Stimulated activated CD8-positive, alpha-beta memory T cell treated with anti-CD3 and anti-CD28 coated beads, Interleukin-15, amount 100 ng/mL, for 4 hours (primary cell): ENCODE measurements around the gene PNCK.

Experiments used
- DNase-seq, 2 donors: peaks; one replicate each; pipeline ENCODE4 v3.0.0-alpha.2; 2020; ENCODE audit warnings: low read depth in 2 of 2

The PNCK gene

DNA sequence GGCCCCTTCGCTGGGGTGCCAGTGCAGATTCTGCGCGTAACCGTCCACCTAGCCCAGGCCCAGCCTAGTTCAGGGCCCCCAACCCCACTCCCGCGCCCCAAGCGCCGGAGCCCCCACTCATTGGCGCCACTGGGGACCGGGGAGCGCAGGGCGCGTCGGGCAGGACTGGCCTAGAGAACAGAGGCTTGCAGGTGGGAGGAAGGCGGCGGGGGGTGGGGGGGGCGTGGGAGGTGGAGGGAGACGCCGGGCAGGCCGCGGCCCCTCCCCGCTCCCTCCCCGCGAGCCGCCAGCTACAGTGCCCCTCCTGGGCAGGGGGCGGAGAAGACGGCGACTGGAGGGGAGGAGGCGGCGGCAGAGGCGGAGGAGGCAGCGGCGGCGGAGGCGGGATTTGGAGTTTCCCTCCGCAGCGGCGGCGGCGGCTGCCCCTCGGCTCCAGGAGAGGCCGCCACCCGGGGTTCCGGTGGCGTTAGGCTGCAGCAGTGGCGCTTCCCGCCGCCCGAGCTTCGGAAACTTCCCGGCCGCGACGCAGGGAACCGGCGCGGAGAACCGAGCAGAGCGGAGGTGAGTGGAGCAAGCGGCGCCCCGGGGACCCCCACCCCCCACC lies 31.5 kb downstream of the PNCK start:
- no peak for DNase-seq

DNA sequence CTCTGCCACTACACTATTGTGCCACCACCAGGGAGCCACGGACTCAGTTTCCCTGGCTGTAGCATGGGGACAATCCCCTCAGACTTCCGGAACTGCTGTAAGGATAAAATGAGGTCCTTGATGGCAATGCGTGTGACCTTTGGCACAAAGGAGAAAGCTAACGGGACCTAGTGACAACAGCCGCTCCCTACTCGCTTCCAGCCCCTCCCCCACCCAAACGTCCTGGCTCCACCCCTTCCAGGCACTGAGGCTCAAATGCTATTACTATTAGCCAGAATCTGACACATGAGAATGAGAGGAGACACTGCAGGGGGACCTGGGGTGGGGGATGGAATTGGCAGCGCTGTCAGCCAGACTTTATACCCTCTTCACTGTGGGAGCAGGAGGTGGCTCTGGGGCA lies 32.0 kb downstream of the PNCK start:
- DNase-seq: no peak

DNA sequence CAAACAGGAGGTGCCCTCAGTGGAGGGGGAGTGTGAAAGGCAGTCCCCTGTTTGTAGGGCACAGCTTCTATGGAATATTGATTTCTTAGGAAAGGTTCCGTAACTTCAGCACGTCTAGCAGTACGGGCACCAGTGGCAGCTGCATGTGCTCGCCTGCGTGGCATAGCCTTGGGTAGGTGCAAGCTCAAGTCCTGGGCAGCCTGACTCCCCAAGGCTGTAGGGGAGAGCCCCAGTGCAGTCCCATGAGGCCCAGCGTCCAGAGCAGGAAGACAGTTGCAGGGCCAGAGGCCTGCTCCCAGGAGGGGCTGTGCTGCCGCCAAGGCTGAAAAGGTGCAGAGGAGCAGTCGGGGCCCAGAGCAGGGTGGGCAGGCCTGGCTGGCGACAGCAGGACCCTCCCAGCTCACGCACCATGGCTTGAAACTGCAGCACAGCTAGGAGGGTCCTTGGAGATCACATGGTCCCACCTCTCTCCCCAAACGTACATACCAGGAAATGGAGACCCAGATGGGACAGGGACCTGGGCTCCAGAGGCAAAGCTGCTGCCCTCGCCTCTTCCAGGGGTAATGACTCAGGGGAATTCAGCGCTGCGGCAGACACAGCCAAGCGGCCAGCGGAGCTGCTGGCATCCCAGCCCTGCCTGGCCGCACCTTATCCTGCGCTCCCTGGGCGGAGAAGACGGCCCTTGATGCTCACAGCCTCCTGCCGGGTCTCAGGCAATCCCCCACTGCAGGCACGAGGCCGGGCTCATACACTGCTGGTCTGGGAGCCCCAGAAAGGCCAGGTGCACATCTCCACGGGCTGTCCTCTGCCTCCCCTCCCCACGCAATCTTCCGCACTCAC lies 32.7 kb downstream of the PNCK start:
- no peak for DNase-seq

DNA sequence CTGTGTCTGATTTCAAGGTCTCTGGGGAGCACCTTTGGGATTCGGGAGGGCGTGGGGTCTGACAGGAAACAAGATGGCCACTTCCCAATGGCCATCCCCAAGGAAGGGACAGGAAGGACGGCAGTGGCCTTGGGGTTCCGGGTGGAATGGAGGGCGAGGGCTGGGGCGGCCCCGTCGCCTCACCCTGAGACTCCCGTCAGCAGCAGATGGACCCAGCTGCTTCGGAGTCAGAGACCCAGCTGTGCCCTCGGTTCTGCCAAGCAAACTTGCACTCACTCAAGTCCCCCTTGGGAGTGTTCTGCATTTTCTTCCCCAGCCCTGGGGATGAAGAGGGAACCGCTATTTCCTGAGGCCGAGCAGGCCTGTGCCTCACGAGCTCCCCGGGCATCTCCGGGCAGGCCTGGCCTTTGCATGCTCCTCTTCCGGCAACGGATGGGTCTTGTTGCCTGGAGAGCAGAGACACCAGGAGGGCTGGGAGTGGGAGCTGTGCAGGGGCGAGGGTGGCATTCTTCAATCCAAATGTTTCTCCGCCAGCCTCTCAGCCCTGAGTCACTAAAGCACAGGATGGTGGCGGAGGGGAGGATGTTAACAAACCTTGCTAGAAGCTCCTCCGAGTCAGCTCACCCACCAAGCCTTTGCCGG lies 33.4 kb downstream of the PNCK start:
- DNase-seq: no peak

DNA sequence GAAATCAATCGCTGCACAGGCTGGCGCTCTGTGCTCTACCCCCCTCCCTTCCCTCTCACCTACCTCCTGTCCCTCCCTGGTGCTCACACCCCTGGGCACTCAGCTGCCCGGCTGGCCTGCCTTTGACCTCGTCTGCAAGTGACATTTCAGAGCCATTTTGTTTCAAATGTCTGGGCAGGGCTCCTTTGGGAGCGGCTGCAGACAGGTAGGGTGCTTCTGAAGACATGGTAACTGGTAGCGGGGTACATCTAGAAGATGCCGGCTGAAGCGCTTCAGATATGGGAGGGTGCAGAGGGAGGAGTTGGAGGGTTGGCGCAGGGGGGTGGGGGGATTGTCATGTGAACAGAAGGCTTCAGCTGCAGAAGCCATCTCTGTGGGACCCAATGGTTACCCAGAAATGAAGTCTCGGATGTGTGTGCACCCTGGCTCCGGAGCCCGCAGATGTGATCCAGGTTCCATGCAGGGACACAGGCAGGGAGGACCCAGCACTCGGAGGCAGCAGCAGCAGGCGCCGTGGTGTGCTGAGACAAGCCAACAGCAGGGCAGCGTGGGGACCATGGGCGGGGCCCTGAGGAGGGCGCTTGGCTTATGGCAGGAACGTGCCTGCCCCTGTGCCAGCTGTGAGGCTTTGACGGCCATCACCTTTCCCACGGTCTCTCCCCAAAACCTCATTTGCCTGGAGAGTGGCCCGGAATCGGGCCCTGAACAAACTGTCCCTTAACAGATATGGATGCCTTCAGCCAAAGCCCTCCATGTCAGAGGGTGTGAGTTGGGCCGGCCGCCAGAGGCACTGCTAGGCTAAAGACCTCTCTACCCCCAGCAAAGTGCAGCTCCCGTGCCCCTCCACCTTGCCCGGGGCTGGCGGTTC lies 34.2 kb downstream of the PNCK start:
- DNase-seq: no peak

DNA sequence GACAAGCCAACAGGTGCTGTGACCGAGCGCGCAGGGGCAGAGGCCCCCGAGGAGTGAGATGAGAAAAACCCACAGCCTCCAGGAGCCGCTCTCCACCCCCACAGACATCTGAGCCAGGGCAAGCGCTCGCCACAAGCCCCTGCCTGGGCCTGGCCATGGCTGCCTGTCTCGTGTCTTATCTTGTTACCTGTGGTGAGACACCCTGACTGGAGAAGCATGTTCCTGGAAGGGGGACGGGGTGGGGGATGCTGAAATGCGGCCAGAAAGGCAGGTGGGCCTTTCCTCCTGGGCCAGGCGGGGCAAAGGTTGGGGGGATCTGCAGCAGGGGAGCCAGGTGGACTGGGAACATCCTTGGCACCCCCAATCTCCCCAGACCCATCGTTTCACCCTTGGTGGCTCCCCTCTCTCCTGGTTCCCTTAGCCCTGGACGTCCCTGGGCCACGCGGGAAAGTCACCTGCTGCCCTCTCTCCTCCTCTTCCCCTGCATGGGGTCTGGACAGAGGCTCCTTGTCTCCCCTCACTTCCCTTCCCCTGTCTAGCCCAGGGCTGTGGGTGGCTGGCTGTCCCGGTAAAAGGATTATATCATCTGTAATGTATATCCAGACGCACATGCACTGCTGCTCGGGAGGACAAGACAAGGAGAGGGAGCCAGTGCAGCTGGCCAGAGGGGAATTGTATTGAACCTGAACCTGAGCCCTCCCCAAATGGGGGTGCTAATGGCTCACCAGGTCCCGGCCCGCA lies 35.0 kb downstream of the PNCK start:
- DNase-seq: no peak

DNA sequence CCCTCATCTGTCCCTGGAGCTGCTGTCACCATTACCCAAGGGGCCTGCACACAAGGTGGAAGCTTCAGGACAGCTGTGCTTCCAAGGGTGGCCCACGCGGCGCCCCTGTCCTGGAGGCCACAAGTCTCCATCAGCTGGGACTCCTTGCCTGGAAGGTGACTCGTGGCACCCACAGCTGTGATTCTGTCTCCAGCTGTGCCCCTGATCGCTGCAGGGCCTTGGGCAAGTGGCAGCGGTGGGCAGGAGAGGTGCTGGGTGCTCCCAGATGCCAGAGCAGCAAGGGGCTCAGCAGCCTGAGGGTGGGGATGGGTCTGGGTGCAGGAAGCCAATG lies 35.6 kb downstream of the PNCK start:
- DNase-seq: no peak

DNA sequence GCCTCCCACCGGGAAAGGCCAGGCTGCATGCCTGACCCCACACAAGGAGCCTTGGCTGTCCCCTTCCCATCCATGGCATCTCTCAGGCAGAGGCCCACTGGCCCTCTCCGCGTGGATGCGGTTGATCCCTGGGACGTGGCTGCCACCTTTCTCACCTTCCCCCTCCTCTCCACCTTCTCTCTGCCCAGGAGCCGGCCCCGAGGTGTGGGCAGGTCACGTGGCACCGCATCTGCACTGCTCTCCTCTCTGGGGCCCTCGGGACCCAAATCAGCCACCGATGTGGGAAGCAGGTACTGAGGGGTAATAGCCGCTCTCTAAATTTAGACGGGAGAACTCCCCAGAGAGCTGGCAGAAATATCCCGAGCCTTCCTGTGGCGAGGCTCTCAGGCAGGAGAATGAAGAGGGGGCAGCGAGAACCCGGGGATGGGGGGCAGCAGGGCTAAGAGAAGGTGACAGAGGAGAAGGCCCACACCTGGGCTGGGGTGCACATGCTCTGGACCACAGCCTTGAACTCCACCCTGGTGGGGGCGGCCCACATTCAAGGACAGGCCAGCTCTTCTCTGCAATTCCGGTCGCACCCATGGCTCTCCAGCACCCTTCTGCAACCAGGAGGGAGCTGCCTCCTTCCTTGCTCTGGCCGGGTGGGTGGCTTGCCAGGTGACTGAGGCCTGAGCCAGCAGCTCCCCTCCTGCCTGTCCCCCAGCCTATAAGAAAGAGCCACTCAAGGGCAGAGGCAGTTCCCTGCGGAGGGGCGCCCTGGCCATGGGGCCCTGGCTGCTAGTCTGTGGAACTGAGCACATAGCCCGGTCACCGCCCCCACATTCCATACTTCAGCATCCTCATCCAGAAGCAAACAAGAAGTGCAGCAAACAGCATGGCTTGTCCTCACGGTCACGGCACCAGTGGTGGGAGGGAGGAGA lies 36.2 kb downstream of the PNCK start:
- no peak for DNase-seq

DNA sequence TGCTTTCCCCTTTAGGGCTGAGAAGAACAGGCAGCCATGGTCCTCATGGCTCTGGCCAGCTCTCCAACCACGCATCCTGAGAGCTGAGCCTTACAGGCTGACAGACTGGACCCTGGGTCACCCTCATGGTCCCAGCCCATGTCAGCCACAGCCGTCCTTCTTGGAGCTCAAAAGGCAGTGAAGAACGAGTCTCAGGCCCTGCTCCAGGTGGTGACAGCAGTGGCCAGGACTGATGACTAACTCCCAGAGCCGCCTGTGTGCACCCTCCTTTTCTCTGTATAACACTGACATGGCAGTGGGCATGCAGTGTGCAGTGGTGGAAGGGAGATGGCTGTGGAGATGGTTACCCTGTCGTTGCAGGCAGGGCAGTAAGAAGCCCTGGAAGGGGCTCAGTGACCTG lies 36.9 kb downstream of the PNCK start:
- DNase-seq: no peak

DNA sequence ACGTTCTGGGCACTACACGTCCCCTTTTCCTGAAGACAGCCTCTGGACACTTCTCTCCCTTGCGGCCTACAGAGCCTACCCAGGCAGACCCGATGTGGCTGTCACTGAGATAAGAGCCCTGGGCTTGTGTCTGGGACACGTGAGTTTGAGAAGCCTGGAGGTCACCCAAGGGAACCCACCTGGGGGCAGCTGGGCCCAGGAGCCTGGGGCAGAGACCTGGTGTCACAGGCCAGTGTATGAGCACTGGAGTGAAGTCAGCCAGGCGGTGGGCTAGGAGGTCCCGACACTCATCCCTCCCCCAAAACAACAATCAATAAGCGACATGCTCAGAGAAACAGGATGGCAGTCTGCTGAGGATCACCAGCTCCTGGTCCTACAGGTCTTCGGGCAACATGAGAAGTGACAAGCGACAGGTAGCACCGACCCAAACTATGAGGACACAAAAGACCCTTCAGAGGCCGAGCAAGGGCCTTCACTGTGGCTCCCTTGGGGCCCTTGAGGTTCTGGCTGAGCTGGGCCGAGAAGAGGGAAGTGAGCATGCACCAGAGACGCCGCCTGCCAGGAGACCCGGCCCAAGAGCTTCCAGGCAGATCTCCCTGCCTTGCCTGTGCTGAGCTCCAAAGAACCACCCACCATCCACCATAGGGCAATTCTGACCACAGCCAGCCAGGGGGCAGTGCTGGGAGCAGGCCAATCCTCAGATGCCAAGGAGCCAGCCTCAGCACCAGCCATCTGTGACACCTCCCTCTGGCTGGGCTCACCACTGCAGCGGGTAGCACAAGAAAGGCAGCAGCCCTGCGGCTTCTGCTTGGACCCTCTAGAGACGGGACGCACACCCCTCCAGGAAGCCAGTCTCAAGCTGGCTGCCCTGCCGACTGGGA lies 37.6 kb downstream of the PNCK start:
- no peak for DNase-seq

DNA sequence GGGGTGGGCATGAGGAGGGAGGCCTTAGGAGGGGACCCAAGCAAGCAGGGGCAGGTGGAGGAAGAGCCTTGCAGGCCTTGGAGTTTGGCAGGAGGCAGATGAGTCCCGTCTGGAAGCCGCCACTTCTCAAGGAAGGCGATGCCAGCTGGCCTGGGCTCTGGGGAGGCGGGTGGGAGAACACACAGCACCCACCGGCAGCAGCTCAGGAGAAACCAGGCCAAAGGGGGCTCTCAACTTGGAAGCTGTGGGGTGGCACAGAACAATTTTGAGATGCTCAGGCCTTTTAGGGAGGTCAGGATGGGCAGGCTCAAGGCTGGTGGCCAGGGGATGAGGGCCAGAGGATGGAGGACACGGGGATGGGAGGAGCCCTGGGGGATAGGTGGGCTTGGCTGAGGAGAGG lies 38.2 kb downstream of the PNCK start:
- no peak for DNase-seq

DNA sequence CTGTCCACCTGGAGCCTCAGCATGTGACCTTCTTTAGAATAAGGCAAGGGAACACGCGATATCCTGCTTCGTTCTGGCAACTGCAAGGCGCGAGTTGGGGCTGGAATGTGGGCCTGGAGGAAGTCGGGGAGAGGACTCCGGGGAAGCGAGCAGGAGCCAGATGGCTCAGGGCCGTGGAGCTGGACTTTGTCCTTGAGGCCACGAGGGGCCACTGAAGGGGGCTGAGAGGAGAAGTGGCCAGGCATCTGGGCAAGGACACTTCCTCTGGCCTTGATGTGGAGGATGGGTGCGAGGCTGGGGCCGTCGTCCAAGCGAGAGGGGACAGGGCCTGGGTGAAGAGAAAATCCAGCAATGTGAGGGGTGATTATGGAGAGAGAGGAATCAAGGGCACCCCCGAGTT lies 38.8 kb downstream of the PNCK start:
- no peak for DNase-seq

DNA sequence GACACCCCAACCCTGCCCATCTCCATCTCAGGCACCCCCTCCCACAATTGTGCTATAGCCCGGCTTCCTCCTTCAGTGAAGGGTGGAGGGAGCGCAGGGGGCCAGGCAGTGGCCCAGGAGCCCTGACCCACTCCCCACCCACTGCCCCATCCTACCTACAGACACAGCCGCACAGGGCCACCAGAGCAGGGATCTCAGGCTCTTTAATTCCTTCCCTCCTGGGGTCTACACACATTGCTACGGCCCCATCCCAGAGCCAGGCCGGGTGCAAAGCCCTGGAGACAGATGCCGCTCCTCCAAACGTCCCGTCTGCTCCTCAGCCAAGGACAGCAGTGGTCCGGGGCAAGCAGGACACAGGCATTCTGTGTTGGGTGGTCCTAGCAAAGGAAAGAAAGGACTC lies 39.4 kb downstream of the PNCK start:
- DNase-seq: no peak

DNA sequence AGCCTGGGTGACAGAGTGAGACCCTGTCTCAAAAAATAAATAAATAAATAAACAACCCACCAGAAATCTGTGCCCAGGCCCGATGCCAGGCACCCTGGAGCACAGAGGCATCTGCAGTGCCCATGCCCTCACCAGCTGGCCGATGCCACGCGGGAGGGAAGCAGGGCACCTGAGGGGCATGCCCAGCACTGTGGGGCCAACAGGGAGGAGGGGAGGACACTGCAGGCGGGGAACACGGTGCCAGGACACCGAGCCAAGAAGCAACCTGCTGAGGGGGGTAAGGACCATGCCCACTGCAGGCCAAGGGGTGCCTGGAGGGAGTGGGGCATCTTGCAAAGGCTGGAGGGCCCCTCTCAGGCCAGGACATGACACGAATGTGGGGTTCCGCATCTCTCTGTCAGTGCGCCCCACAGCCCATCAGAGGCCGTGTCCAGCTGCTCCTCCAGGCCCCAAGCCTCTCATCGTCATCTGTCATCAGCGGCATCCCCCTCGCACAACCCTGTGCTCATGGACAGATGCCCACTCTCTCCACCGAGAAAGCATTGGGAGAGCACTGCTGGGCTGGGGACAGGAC lies 39.9 kb downstream of the PNCK start:
- no peak for DNase-seq

DNA sequence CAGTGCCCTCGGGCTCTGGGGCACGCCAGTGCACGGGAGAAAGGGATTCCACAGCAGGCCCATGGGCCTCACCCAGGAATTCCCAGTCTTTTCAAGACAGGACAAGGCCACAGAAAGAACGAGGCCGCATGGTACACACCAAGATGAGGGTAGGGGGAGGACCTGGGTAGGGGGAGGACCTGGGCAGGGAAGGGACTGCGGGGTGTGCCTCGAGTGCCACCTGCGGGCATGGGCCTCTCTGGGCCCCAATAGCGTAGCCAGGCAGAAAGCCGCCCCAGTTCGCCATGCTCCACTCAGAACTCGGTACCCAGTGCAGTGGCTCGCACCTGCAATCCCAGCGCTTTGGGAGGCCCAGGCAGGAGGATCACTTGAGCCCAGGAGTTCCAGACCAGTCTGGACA lies 40.6 kb downstream of the PNCK start:
- no peak for DNase-seq

DNA sequence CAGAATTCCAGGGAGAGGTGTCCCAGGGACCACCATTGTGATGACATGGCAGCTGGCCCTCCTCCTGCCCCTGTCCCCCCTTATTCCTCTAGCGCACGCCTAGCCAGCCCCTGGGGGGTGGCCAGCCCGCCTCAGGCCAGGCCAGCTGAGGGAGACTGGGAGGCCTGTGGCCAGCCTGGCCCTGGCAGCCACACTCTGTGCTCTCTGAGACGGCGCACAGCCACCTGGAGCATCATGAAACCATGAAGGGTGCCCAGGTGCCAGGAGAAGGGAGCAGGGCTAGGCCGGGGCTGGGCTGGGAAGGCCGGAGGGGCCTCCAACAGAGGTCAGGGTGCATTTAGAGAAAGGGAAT lies 41.0 kb downstream of the PNCK start:
- no peak for DNase-seq

DNA sequence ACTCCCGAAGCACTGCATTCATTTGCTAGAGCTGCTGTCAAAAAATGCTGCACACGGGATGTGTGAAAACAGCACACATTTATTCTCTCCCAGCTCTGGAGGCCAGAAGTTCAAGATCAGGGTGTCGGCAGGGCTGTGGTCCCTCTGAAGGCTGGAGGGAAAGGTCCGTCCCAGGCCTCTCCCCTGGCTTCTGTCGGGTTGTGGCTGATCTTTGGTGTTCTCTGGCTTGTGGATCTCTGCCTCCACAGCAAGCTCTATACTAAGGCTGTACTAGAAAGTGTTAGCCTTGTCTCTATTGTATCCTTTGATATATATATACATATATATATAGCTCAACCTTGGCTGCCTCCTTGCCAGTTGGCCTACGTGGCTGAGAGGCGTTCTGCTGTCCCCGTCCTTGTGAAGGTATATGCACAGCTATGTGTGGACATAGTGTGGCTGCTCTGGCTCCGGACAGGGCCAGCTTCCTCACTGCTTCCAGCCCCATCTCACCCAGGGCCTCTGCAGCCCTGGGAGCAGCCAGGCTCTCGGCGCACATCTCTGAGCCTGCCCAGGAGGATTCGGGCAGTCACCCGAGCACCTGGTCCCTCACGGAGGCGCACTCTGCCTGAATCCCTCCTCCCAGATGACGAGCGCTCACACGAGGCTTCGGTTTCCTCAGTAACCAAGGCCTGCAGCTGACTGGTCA lies 41.6 kb downstream of the PNCK start:
- DNase-seq: no peak

DNA sequence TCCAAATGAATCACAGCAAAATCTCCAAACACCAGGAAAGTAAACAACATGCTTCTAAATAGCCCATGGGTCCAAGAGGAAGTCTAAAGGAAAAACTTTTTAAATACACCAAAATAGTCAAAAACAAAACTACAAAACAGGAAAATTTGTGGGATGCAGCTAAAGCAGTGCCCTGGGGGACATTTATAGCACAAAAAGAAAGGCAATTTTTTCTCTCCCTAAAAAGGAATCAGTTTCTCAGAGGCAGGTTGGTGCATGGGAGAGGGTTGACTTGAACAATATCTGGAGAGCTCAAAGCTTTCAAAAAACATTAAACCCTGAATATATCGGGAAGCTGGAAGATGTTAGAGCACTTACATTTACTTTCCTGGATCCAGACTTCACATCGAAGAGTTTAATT lies 42.3 kb downstream of the PNCK start:
- DNase-seq: no peak

DNA sequence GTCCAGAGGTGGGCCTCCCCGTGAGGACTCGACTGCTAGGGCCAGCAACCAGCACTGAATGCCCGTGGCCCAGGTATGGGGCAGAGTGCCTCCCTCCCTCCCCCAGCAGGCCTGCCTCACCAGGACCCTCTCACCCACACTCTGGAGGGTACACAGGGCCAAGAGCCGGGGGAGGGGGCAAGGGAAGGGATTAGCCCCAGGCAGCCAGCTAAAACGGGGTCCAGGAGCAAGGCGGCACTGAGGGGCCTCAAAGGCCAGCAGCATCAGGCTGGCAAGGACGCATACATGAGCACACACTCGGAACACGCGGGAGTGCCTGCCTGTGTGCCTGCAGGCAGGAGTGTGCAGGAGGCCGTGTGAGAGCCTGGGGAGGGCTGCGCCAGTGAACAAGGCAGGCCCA lies 44.9 kb downstream of the PNCK start:
- no peak for DNase-seq
